Endometrium (tissue), 2 donors: ENCODE results near the gene TLDC2.
"Not testable (repeated sequence)": the region's sequence is repeated elsewhere in the genome, so short reads cannot be mapped to it uniquely, and the experiment has no call there.

ENCODE experiments used
- FAIRE-seq: peaks from 2 replicates; lab custom pipeline; 2012; peaks lifted over from hg19 to GRCh38; lab: Jason Lieb, UNC
- donor health status: control.
- donor health status: control.

TLDC2 gene

DNA sequence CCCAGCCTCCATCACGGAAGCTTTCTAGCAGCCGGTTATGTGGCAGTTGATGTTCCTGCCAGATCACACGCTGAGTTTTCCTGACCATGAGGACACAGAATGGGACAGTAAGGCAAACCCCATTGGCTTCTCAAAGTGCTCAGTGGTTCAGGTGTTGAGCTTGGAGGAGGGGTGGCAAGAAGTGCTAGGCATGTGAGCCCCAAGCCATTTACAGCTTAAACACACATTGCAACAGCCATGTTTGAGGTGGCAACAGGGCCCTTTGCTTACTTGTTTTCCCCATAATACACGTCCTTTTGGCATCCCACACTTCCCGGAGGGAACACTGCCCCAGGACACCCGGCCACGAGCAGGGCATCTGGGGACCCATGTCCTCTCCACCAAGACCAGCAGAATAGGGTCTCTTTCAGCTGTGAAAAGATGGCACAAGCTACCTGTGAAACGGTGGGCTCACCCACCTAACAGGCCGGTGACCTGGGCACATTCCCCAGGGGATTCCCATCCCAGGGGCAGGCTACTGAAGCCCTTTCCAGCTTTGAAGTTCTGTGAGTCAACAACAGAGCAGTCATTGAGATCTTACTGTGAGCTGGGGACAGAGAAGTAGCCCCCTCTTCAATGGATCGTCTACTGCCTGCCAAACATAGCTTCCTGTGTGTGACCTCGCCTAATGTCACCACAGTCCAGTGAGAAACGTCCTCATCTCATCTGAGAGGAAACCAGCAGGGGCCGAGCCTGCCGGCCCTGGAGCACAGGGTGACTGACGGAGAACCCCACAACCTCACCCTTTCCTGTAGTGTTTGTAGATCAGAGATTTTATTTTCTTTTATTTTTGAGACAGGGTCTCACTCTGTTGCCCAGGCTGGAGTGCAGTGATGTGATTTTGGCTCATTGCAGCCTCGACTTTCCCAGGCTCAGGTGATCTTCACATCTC lies 4.0 kb upstream of the TLDC2 start:
- no peak for FAIRE-seq

DNA sequence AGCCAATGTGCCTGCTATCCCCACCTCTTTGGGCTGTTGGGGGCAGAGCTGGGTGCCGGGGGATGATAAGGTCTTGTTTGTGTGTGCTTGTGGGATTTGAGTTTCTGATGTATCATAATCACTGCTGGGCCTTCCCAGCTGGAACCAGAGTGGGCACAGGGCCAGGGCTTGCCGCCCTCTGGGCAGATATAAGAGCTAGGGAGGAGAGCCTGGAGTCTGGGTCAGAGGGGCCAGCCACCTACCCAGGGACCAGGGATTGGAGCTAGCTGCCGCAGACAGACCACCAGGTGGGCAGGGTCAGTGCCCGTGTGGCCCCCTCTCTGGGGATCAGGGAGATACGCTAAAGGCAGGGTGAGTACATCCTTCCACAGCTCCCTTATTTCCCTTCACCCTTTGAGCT lies 3.1 kb upstream of the TLDC2 start:
- FAIRE-seq, result no peak

DNA sequence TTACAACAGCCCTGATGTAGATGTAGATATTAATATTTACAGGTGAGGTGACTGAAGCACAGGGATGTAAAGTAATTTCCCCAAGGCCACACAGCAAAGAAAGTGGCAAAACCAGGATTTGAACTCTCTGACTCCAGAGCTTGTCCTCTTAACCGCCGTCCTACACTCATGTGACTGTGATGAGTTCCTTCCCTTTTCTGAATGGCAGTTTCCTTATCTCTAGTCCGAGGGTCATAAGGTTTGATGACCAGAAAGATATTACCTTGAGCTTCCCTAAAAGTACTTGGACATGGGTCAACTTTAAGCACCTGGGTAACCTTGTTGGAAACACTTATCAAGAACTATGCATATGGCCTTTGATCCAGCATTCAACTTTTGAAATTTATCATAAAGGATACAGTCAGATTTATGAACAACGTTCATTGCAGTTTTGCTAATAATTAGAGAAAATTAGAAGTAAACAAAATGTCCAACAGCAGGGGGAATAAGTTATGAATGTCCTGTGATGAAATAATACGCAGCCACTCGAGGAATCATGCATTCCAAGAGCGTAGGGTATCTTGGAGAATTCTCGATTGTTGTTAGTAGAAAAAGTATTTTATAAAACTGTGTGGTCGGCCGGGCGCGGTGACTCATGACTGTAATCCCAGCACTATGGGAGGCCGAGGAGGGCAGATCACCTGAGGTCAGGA lies 2.3 kb upstream of the TLDC2 start:
- no peak for FAIRE-seq

DNA sequence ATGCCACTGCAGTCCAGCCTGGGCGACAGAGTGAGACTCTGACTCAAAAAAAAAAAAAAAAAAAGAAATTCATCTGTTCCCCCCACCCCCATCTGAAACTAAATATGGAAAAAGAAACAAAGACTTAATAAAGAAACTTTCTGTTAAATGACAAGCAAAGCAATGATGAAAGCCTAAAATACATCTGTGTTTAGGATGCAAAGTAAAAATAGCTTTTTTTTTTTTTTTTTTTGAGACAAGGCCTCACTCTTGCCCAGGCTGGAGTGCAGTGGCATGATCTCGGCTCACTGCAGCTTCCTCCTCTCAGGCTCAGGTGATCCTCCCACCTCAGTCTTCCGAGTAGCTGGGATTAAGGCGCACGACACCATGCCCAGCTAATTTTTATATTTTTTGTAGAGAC lies 845 bp upstream of the TLDC2 start:
- not testable (repeated sequence) for FAIRE-seq

DNA sequence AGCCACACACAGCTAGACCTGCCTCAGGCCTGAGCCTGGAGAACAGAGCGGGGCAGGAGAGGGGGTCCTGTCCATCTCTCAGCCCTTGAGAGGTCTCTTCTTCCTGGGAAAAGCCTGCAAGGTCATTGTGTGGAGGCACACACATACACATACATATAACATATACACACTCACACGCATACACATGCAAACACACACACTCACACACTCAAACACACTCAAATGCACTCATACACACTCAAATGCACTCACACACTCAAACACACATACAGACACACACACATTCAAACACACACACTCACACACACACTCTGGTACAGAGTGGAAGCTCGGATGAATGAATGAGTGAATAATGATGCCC lies 515 bp downstream of the TLDC2 start:
- FAIRE-seq, result no peak

DNA sequence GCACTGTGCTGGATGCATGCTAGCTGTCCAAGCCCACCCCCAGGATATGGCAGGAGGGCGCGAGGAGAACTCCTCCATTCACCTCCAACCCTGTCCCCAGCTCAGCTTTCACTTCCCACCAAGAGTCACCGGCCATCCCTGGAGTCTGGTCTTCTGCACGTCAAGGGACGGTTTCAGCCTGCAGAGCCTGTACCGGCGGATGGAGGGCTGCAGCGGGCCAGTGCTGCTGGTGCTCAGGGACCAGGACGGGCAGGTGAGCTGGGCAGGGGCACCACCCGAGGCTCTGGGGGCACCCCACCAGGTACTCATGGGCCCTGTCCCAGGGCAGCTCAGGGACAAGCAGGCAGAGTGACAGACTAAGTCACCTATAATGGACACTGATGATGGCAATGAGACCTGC lies 3.0 kb downstream of the TLDC2 start:
- no peak for FAIRE-seq

DNA sequence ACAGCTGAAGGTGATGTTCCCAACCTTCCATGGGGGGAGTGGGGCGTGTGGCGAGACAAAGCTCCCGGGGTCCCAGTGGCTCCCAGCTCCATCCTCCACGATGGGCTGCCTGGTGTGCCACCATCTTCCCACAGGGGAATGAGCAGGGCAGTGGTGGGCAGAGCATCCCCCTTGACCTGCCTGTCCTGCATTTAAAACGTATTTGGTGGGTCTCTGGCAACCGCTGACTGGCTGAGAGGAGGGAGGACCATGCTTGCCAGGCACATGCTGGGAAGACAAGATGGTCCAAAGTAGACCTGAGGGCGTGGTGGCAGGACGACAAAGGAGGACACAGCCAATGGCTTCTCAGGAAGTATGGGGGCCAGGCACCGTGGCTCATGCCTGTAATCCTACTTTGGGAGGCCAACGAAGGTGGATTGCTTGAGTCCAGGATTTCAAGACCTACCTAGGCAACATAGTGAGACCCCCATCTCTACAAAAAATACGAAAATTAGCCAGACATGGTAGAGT lies 4.9 kb downstream of the TLDC2 start:
- no peak for FAIRE-seq

DNA sequence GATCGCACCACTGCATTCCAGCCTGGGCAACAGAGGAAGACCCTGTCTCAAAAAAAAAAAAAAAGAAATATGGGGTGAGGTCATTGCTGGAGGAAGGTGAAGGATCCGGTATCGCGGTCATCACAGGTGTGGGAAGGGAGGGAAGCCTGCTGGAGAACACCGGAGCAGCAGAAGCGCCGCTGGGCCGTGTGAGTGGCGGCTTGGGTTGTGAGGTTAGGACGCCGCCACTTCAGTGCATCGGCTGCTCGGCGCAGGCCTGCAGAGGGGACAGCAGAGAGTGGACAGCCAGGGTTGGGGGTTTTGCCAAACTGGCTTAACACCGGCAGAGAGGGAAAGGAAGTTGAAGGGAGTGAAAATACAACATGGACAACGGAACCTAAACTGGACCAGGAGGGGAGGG lies 5.4 kb downstream of the TLDC2 start:
- FAIRE-seq, result no peak

DNA sequence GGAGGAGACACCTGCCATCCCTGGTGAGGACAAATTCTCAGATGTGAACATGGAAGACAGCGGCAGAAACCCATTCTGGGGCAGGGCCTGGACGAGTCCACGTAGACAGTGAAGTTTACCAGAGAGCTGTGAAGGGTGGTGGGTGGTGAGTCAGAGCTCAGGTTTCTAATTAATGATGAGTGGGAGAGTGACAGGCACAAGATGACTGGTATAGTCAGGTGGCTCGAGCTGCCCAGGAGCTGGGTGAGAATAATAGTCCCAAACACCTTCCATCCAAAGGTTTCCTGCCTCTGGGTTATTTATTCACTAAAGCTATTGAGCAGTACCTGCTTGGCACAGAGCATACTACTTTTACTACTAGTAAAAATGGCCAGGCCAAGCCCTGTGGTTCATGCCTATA lies 6.0 kb downstream of the TLDC2 start:
- no peak for FAIRE-seq

DNA sequence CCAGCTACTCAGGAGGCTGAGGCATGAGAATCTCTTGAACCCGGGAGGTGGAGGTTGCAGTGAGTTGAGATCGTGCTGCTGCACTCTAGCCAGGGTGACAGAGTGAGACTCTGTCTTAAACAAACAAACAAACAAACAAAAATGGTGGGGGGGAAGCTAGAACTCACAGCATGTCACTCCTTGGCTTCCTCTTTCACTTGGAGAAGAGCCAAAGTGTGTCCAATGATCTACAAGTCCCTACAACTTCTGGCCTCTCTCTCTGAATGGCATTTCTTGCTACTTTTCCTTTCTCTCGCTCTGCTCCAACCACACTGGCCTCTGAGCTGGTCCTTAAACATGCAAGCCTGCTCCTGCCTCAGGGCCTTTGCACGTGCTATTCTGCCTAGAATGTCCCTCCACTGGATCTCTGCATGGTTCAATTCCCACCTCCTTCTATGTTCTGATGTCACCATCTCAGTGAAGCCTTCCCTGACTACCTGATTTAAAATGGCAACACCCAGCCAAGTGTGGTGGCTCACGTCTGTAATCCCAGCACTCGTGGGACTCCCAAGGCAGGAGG lies 8.1 kb downstream of the TLDC2 start:
- no peak for FAIRE-seq

DNA sequence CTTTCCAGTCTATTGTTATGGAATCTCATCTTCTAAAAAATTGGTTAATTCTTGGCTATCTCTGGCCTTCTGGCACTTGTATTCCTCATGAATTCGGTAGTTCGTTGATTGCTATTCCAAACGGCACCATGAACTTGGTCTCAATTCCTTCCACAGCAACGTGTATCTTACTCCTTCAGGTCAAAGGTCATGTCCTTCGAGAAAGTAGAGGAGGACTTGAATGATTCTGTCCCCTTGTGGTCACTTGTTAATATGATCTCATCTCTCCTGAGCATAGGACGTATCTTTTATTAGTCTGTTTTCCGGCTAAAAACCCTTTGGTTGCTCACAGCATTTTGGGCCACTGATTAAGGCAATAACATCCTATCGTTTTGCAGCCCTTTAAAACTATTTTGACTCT lies 9.4 kb downstream of the TLDC2 start:
- no peak for FAIRE-seq

DNA sequence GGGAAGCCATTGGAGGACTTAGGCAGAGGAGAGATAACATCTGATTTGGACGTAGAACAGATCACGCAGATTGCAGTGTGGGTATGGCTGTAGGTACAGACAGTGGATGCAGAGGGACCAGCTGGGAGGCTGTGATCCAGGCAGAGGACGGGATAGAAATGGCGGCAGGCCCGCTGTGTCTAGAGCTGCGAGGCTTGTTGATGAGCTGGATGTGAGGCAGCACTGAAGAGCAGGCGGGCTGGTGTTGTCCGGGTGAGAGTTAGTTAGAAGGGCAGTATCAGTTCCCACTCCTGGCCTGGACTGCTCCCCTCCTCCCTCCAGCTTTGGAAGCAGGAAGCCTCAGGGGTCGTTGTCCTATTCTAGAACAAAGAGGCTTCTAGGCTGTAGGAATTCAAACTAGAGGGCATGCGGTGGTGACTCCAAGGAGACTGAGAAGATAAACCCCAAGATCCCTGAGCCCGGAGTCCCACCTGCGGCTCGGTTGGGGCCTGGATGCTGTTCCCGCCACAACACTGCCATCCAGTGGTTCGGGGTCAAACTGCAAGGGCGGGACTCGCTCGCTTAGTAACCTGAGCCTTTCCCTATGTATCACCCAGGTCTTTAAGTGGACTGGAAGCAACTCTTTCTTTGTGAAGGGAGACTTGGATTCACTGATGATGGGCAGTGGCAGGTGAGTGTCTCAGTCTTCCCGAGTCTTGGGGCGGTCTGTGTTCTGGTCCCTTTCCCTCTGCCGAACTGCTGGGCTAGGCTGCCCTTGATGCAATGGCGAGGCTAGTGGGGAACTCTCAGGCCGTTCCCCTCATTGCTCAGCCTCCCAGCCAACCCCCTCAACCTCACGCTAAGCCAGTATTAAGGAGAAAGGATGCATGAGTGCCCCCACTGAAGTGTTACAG lies 11.2 kb downstream of the TLDC2 start:
- no peak for FAIRE-seq

DNA sequence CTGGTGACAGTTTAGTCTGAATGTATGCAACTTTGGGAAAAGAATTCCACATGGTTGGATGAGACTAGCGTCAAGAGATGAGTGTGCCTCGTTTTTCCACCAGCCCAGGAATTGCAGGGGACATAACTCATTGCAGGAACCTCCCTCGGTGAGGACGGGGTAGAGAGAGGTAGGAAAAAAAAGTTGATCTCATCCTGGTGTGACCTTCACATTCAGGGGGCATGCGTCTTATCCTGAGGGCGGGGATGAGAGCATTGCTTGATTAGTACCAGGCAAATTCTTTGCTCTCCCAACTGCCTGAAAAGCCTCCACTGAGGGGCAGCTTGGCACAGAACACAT lies 11.8 kb downstream of the TLDC2 start:
- no peak for FAIRE-seq

DNA sequence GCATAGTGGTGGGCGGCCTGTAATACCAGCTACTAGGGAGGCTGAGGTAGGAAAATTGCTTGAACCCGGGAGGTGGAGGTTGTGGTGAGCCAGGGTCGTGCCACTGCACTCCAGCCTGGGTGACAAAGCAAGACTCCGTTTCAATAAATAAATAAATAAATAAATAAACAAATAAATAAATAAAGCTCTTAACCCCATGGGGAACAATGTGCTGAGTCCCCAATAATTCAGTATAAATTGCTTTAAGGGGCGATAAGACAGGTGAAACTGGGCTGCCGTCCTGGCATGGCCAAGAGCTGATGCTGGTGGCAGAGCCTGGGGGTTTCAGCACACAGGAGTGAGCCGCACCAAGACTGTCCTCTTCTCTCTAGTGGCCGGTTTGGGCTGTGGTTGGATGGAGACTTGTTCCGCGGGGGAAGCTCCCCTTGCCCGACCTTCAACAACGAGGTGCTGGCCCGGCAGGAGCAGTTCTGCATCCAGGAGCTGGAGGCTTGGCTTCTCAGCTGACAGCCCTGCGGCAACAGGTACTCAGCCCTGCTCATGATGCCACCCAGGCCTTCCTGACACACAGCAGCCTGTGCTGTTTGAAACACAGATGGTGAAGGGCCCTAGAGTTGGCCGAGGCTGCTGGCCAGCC lies 13.1 kb downstream of the TLDC2 start:
- FAIRE-seq, result no peak

DNA sequence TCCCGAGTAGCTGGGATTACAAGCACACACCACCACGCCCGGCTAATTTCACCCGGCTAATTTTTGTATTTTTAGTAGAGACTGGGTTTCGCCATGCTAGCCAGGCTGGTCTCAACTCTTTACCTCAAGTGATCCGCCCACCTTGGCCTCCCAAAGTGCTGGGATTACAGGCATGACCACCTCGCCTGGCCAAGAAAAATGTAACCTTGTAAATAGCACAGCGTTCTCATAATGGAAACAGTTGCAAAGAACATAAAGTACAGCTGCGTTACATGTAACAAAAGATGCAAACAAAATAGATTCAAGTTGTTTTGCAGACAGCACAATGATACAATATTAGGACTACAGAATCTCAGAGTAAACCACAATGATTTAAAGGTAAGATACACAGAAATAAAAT lies 14.6 kb downstream of the TLDC2 start:
- FAIRE-seq, result no peak

DNA sequence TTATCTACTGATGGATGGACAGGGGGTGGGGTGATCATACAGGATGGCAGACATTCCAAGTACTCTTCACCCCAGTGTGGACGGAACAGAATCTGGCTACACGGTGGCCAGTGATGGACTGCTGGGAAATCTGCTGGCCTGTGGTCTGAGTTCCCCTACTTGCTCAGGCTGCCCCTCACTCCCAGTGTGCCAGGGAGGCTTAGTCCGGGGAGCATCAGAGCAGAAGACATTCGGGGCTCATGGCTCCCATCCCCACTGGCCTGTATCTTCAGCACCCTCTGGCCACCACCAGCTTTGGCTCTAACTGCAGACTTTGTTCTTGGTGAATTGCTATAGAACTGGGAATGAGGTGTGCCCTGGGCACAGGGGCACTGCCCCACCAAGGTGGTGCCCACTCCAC lies 15.3 kb downstream of the TLDC2 start:
- no peak for FAIRE-seq

DNA sequence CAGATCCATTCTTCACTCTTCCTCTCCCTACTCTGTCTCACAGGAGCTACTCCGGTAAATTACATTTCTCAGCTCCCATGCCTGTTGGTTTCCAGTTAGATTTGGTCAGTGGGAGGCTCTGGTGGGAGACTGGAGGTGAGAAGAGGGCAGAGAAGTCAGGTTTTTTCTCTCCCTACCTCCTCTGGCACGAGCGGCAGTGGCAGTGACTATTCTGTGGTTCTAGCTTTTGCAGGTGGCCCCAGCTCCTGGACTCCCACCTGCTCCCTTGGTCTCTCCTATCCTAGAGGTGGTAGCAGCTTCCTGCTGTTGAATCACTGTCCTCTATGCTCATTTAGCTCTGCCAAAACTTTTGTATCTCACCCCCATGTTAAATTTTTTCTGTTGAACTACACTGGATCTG lies 17.9 kb downstream of the TLDC2 start:
- no peak for FAIRE-seq

DNA sequence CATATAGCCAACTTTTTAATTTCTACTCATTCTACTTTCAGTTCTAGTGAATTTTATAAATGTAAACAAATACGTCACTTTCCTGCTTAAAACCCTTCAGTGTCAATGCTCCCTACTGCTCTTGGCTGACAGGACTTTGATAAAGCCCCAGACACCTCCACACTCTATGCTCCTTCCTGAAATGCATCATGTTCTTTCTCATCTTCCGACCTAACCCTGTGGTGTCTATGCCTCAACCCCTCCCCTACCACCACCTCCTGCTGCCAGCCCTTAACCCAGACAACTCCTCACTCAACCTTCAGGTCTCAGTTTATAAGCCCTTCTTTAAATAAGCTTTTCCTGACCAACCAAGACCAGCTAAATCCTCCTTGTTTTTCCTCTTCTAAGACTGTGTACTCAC lies 19.1 kb downstream of the TLDC2 start:
- no peak for FAIRE-seq

DNA sequence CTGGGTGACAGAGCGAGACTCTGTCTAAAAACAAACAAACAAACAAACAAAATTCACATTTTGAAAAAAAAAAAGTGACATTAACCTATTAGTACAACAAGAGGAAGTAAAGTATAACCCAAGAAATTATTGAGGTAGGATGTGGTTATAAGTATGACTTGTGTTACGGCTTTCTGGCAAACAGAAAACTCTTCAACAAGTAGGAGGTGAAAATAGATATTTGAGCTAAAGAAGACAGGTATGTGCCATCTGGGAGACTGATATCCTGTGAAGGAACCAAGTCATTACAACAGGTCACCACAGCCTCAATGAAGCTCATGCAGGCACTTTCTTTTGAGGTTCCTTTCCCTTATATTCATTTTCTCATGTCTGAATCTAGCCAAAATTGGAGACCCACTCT lies 28.8 kb downstream of the TLDC2 start:
- FAIRE-seq, result no peak

DNA sequence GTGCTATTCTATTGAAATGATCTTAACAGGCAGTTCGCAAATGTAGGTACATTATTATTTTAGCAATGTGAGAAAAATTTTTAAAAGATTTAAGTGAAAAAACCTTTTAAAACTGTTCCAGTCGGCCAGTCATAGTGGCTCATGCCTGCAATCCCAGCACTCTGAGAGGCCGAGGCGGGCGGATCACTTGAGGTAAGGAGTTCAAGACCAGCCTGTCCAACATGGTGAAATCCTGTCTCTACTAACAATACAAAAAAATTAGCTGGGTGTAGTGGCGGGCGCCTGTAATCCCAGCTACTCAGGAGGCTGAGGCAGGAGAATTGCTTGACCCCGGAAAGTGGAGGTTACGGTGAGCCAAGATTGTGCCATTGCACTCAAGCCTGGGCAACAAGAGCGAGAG lies 29.6 kb downstream of the TLDC2 start:
- FAIRE-seq, result not testable (repeated sequence)

DNA sequence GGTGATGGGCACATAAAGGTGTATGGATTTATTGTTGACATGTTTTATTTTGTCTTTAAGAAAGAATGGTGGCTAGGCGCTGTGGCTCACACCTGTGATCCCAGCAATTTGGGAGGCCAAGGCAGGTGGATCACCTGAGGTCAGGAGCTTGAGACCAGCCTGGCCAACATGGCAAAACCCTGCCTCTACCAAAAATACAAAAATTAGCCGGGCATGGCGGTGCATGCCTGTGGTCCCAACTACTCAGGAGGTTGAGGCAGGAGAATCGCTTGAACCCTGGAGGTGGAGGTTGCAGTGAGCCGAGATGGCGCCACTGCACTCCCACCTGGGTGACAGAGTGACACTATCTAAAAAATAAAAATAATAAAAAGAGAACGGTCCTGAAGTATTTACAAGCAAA lies 30.1 kb downstream of the TLDC2 start:
- FAIRE-seq, result not testable (repeated sequence)

DNA sequence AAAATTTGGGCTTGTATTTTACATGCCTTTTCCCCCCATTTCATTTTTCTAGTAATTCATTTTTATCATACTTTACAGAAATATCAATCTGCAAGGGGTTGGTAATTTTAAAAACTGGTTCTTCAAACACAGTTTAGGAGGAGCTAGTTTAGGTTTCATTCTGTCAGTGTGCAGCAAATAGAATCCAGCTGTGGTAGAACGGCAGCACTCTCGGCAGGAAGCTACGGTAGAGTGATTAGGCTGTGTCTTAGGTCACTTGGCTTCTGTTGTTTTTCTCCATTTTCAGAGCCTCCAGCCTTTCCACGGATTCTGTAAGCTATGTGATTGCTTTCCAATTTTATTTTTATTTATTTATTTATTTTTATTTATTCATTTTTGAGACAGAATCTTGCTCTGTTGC lies 32.7 kb downstream of the TLDC2 start:
- FAIRE-seq, result no peak
